ENCODE data around the gene SLC35E1.
A peak's percentile ranks its signal among the peaks of the same experiment; 100 is the strongest.

The SLC35E1 gene

DNA sequence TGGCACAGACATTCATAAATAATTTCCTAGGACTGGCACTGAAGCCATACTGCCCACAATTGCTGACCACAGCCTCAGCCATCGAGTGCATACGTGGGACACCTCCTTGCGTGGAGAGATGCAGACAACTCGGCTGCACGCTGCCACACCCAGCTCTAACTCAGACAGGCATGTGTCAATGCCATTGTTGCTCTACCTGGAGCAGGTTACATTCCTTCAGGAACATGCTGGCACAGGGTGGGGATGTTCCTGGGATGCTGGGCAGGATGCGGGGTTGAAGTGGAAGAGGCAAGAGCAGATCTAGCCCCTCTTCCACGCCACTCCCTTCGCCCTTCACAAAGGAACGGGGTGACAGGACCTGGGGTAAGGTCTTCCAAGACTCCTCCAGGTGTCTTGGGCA, 24.2 kb upstream of the SLC35E1 start:
- DNase-seq: no peak

- no peak for DNase-seq
Measured at GRCh38 chr19:16595097-16595496, 22.9 kb upstream of the SLC35E1 start.

DNA sequence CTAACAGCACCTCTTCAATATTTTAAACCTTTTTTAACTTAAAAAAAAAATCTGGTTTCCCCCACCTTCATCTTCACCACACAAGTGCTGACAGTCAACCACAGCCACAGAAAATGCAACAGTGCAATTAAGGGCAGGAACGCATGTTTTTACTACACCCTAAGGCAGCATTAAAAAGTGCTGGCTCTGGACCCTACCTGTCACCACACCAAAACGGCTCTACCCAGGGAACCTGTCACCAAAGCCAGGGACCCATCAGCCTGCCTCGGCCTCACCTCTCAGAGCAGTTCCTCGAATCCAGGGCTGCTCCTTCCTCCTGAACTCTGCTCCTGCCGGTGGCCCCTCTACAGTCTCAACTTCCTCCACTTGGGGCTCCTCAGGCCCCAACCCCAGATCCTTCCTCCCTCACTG, 22.5 kb upstream of the SLC35E1 start:
- DNase-seq: no peak

DNA sequence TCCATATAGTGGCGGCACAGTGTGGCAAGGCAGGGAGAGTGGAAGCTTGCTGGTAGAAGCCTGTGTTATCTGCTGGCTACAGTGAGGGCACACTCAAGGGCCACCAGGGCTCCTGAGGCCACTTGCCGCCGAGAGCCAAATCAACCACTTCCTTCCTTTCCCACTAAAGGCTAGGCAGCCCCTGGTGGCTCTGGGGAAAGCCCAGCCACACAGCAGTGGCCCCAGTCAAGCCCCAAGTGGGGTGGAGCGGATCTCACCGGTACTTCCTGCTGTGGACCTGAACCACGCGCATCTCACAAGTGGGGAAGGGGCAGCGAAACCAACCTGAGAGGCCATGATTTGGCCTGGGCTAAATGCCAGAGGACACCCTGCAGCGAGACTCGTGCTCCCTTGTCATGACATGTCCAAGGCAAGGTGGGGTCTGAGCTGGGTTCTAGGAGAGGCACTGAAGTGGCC, 21.9 kb upstream of the SLC35E1 start:
- no peak for DNase-seq

DNA sequence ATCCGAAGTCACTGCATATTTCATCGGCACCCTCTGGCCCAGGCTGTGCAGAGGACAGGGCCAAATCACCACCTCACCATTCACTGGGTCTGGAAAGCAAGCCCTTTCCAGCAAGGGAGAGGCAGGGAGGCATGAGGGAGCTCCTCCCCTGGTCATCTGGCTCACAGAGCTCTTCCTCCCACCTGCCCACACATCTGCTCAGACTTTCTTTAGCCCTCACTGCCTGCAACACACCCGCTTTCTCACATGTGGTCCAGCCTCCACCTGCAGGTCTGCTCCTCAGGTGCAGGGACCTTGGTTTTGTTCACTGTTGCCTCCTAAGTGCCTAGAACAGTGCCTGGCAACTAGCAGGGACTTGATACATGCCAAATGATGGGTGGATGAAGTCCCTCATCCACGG, 21.0 kb upstream of the SLC35E1 start:
- DNase-seq: no peak

- DNase-seq: no peak
Measured at GRCh38 chr19:16591803-16592556, 19.8 kb upstream of the SLC35E1 start.

DNA sequence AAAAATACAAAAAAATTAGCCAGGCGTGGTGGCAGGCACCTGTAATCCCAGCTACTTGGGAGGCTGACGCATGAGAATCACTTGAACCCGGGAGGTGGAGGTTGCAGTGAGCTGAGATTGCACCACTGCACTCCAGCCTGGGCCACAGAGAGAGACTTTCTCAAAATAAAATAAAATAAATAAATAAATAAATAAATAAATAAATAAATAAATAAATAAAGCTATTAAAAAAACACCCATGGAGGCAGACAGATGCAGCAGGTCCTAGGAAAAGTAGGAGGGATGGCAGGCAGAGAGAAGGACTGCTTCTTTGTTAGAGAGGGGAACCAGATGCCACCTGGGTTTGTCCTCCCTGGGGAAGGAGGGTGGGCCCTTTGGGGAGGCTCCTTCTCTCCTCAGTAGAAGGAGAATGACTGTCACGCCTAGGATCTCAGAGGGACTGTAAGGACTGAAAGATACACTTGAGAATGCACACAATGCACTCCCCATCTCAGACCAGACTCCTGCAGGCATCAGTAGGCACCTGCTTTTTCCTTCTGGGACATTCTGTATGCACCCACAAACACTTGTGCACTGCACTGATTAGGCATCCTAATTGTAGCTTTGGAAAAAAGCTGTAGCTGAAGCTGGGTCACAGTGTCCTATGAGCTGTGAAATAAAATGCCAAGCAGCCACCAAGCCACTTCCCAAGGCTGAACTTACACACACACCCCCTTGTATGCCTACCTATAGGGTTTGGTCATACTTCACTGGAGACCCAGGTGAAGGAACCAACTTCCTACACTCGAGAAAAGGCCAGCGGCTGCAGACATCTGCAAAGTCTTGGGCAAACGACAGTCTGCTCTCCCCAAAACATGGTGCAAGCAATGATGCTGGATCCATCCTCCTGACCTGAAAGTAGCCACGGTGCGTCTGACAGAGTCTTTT, 18.9 kb upstream of the SLC35E1 start:
- no peak for DNase-seq

- DNase-seq: no peak
Measured at GRCh38 chr19:16589917-16590316, 17.7 kb upstream of the SLC35E1 start.

DNA sequence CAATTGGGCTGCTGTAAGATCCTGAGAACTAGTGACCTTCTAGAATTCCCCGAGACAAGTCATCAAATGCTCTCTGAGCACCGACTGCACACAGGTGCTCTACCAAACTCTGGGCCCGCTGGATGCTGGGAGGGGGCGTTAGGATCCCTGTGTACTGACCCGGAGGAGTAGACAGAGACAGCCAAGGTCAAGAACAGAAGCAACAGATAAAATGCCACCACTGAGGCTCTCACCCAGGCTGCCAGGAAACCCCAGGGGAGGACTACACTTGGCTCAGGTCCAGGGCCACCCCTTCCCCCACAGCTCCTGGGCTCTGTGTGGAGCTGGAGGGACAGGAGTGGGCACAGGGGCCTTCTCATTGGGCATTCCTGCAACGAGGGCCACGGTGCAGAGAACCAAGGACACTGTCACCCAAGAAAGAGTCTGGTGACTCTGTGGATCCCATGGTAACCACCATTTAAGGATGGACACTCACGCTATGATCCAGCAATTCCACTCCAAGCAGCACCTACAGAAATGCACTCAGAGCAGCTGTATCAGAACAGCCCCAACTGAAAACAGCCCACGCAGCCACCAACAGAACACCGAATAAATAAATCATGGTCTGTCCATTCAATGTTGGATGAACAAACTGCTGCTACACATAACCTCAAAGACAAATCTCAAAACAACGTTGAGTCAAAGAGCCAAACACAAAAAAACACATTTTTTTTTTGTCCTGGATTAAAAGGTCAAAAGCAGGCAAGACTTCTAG, 16.8 kb upstream of the SLC35E1 start:
- DNase-seq: no peak

DNA sequence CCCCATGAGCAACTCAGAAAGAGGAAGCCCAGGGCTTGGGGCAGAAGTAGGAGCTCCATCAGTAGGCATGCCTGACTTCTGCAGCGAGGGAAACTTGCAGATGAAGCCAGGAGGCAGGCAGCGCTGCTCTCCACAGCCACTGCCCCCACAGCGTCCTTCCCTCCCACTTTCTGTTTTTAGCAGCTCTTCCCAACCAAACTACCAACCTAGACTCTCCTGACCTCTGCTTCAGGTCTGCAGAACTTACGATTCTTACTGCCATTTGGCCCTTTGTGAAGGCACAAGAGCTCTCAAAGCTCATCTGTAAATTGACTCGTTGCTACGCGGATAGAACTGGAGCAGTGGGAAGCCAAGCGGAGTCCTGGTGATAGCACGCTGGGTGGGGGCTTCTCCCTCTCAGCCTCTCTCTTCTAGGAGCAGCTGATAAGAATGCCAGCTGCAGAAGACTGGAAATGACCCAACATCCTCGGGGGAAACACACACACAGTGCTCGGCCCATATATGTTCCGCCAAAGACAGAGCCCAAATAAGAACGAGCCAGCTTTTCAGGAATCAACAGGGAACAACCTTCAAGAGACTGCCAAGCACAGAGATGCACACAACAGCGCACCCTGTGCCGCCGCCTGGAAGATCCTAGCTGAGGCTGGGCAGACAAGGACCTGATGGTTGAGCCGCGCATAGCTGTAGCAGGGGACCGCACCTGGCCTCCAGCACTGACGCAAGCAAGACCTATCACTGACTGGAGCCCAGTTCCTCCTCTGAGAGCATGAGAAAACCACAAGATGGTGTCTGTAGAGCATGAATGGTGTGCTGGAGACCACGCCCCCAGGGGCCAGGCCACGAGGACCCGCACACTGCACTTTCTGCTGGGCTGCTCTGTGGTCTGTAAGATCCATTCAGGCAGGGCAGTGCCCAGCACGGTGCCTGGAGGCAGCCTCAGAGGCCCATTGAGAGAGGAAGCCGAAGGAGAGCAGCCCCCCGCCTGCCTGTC, 15.9 kb upstream of the SLC35E1 start:
- peak; percentile 28 for DNase-seq

DNA sequence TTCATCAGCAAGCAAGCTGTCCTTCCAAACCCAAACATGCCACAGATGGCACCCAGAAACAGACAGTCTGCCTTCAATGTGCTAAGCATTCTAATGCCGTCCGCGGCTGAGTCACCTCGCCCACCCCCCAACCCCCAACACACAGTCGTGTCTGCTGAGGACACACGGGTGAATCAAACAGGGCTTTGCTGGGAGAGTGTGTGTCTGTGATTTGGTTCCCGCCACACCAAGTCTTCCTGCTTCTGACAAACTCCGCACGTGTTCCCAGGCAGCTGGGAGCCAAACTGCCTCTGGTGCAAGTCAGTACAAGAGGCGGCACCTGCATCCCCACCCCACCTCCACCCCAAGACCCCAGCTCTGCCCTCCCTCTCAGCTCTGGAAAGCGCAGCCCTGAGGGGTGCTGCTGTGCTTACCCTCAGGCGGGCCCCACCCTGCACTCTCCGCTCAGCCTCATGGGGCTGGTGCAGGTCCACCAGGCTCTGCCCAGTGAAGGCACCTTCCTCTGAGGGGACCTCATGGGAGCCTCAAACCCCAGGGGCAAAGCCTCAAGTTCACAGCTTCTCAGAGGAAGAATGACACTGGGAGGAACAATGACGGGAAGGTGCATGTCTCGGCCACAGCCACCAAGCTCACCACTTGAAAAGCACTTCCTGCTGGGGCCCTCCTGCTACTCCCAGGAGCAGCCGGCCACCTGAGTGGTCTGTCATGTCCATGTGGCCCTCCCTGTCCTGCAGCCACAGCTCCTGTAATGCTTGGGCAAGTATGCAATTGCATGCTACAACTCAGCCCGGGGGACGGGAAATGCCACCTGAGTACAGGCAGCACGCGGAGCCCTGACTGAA, 15.0 kb upstream of the SLC35E1 start:
- DNase-seq: no peak

DNA sequence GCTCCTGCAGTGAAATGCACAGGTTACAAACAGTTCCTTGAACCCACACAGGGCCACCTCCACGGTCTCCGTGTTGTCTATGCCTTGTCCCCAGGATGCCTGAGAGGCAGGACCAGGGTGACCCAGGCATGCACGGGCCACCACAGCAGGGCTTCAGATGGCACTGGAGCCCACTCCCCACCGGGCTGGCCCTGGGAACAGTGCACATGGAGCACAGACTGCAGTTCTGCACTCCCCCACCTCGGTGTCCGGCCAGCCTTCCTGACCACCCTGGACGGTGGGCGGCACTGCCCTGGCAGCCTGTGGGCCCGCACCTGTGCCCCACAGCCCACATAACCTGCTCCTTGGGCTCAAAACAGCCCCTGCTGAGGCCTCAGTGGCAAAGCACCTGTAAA, 14.3 kb upstream of the SLC35E1 start:
- no peak for DNase-seq

DNA sequence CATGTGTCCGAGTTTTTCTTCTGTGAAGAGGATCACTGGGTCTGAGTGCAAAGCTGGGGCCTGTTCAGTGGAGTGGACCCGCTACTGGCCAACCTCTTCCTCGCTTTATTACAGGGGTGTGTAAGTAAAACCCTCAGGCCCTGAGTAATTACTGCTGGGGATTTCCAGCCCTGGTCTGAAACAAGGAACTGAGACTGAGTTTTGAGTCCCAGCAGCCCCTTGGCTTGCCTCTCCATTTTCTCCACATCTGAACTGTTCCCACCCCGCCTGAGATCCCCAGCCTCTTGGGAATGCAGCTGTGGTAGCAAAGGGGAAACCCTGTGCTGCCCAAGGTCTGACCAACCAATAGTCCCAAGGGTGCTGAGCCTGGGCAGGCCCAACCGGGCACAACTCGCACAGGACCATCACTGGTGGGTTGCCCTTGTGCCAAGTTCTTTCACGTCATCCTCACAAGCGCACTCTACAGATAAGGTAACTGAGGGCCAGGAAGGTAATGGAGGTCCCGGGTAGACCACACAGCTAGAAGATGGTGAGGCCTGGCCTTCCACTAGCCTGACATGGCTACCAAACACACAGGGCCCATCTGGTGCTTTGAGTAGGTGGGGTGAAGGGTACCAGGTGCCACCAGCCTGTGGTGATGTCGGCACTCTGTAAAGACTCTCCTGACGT, 13.7 kb upstream of the SLC35E1 start:
- DNase-seq: no peak

DNA sequence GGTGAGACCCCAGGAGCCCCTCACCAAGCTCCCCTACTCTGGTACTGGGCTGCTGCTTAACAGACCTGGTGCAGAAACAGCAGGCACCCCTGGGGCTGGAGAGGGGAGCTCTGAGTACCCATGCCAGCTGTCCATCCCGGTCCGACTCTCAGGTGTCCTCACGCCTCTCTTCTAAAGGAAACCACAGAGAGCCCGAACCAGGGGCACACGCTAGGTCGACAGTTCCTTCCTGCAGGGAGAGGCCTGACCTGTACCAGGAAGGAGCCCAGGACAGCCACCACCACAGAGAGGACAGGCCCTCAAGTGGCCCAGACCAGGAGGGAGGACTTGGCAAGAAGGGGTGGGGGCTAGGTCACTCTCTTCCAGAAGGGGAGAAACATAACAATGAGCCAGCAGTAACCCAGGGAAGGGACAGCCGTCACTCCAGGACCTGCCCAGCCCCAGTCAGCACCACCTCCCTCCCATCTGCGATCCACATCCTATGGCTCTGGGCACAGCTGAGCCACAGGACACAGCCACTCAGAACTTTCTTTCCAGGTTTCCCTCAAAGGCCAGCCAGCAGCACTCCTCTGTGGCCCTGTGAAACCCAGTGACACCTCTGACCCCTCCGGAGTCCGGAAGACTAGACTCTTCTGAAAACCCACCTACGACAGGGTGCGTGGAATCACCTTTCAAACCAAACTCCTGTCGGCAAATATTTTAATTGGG, 13.0 kb upstream of the SLC35E1 start:
- no peak for DNase-seq

GRCh38 chr19:16584248-16585093, 12.3 kb upstream of the SLC35E1 start:
- DNase-seq: no peak

GRCh38 chr19:16582486-16583261, 10.5 kb upstream of the SLC35E1 start:
- DNase-seq: no peak

- DNase-seq: no peak
Measured at GRCh38 chr19:16581971-16582343, 9.7 kb upstream of the SLC35E1 start.
